ENCODE measurements around the gene MATCAP1. TPM values are rescaled to one million over a fixed set of nuclear protein-coding genes. Genes with fewer than 3 reads are reported as not detected.

Gene MATCAP1
- total and polyA plus RNA-seq, 10 of the 15 experiments (the other 5 are each of a cell fraction or from before 2014, with no cell fraction given), result 2.8 to 25.8 (median 8.6) TPM

GRCh38 chr16:67173808-67174705 is 9.7 kb downstream of the MATCAP1 start (continued):
- TF ChIP-seq MAX (IDR thresholded peaks at IDR 0.05; ENCODE audit: low read depth, low read length) (peak; percentile 84), CREB1 (IDR thresholded peaks at IDR 0.05; ENCODE audit: low read depth) (0 out of 2 replicates have a peak, but pooled peaks have one; percentile 25), ZBED1 (IDR thresholded peaks at IDR 0.05; ENCODE audit: borderline replicate concordance) (no peak), SPI1 (IDR thresholded peaks at IDR 0.05; ENCODE audit: borderline replicate concordance, insufficient read depth, low read depth, low read length) (peak; percentile 74), CREM (IDR thresholded peaks at IDR 0.05; ENCODE audit: low read depth) (peak; percentile 22; the same call in 1 of the 2 replicates), POLR2AphosphoS2 (IDR thresholded peaks at IDR 0.05; ENCODE audit: low read depth, low read length) (0 out of 2 replicates have a peak, but pooled peaks have one; percentile 43), POLR2A (IDR thresholded peaks at IDR 0.05; ENCODE audit: low read depth, low read length) (peak; percentile 50), ATF7 (IDR thresholded peaks at IDR 0.05; ENCODE audit: low read depth) (peak; percentile 38; the same call in 1 of the 2 replicates), STAT3 (IDR thresholded peaks at IDR 0.05; ENCODE audit: low read depth, low read length) (no peak), MEF2B (IDR thresholded peaks at IDR 0.05; ENCODE audit: partially characterized antibody, poor library complexity, severe bottlenecking) (peak; percentile 37), REST (IDR thresholded peaks at IDR 0.05; ENCODE audit: low read depth, low read length) (no peak), BHLHE40 (IDR thresholded peaks at IDR 0.05; ENCODE audit: borderline replicate concordance in 1 of 2, low read depth in 2 of 2, low read length in 1 of 2) (peak; percentile 41 to 90; a peak in 3 of 4 replicates), ZNF687 (IDR thresholded peaks at IDR 0.05) (peak; percentile 78; the same call in 1 of the 2 replicates), IKZF1 (conservative IDR thresholded peaks at IDR 0.05) (peak; percentile 50), RUNX3 (IDR thresholded peaks at IDR 0.05; ENCODE audit: low read length) (peak; percentile 76), PAX5 (IDR thresholded peaks at IDR 0.05; ENCODE audit: borderline replicate concordance, low read depth, low read length) (no peak), RELB (IDR thresholded peaks at IDR 0.05; ENCODE audit: low read depth) (no peak), RCOR1 (conservative IDR thresholded peaks at IDR 0.05; ENCODE audit: low read depth, low read length) (no peak), NBN (IDR thresholded peaks at IDR 0.05) (0 out of 2 replicates have a peak, but pooled peaks have one; percentile 27), DPF2 (IDR thresholded peaks at IDR 0.05) (peak; percentile 85)
